Calu3 (cell line): Measurements from ENCODE around the gene HES2. TPM values are rescaled to one million over a fixed set of nuclear protein-coding genes. Genes with fewer than 3 reads are reported as not detected.
A peak's percentile ranks its signal among the peaks of the same experiment; 100 is the strongest.
"Not testable (repeated sequence)": the region's sequence is repeated elsewhere in the genome, so short reads cannot be mapped to it uniquely, and the experiment has no call there.

Source experiments
- BruUV-seq: library from RNA; stranded (reverse); fragments of 400-500 nt; replicated peaks from 2 replicates; lab custom pipeline; 2021; lab: Mats Ljungman, UMichigan
- CTCF ChIA-PET: fragments of 300-600 bp; sonication (Branson Sonifier 250); formaldehyde crosslinking; loops from one replicate; lab custom pipeline; 2022; ENCODE audit warnings: antibody characterized with exemption; lab: Charles Lee
- DNase-seq: peaks from one replicate; pipeline ENCODE4 v3.0.0; 2022
- H3K27ac Mint-ChIP-seq: one replicate; pipeline ENCODE4 v1.8.0; 2022; ENCODE audit warnings: mixed read lengths; ENCODE audit not compliant: unreplicated experiment
- H3K27me3 Mint-ChIP-seq: one replicate; pipeline ENCODE4 v1.8.0; 2022; ENCODE audit warnings: mixed read lengths; ENCODE audit not compliant: unreplicated experiment
- H3K36me3 Mint-ChIP-seq: one replicate; pipeline ENCODE4 v1.8.0; 2022; ENCODE audit warnings: mild to moderate bottlenecking, moderate library complexity, mixed read lengths; ENCODE audit not compliant: insufficient read depth, unreplicated experiment
- H3K4me1 Mint-ChIP-seq: one replicate; pipeline ENCODE4 v1.8.0; 2022; ENCODE audit warnings: mild to moderate bottlenecking, low read depth, mixed read lengths; ENCODE audit not compliant: unreplicated experiment
- H3K4me3 Mint-ChIP-seq: one replicate; pipeline ENCODE4 v1.8.0; 2022; ENCODE audit warnings: mild to moderate bottlenecking, low read depth, moderate library complexity, mixed read lengths; ENCODE audit not compliant: unreplicated experiment
- H3K9me3 Mint-ChIP-seq: one replicate; pipeline ENCODE4 v1.8.0; 2022; ENCODE audit warnings: low read depth, mixed read lengths; ENCODE audit not compliant: unreplicated experiment
- intact Hi-C: fragments of 100-400 bp; cut with micrococcal nuclease; formaldehyde crosslinking; loops from one replicate; pipeline ENCODE4 v1.10.0; 2022; ENCODE audit not compliant: unreplicated experiment
- total RNA-seq: library from RNA; stranded (reverse); gene quantifications from 2 replicates; pipeline ENCODE4 v1.2.3, GENCODE V29; 2022
- TF ChIP-seq, protein P1 (sequence below): fragments of 200-600 bp; IDR thresholded peaks from one replicate; pipeline ENCODE4 v1.8.0; 2022; ENCODE audit warnings: antibody characterized with exemption; ENCODE audit not compliant: unreplicated experiment

The HES2 gene
- total RNA-seq, 1 experiment from 2014 or later, result not detected

- no TSS peak for BruUV-seq
- H3K36me3 Mint-ChIP-seq, result peaks cover 27% of the 10 kb centered on the region
- H3K4me1 Mint-ChIP-seq, result no peaks in the 10 kb centered on the region
- CTCF ChIA-PET, result no interaction called here
- no peak overlapping the region for H3K4me3 Mint-ChIP-seq
- H3K9me3 Mint-ChIP-seq, result no peaks in the 10 kb centered on the region
- TF ChIP-seq, protein P1, sequence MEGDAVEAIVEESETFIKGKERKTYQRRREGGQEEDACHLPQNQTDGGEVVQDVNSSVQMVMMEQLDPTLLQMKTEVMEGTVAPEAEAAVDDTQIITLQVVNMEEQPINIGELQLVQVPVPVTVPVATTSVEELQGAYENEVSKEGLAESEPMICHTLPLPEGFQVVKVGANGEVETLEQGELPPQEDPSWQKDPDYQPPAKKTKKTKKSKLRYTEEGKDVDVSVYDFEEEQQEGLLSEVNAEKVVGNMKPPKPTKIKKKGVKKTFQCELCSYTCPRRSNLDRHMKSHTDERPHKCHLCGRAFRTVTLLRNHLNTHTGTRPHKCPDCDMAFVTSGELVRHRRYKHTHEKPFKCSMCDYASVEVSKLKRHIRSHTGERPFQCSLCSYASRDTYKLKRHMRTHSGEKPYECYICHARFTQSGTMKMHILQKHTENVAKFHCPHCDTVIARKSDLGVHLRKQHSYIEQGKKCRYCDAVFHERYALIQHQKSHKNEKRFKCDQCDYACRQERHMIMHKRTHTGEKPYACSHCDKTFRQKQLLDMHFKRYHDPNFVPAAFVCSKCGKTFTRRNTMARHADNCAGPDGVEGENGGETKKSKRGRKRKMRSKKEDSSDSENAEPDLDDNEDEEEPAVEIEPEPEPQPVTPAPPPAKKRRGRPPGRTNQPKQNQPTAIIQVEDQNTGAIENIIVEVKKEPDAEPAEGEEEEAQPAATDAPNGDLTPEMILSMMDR, result no peak
- DNase-seq, result no peak
- H3K27ac Mint-ChIP-seq, result no peak overlapping the region
- intact Hi-C loops, result no loop called here
- H3K27me3 Mint-ChIP-seq, result peaks cover 23% of the 10 kb centered on the region
These were observed 22.7 kb downstream of the HES2 start for GRCh38 chr1:6396998-6397397.

DNA sequence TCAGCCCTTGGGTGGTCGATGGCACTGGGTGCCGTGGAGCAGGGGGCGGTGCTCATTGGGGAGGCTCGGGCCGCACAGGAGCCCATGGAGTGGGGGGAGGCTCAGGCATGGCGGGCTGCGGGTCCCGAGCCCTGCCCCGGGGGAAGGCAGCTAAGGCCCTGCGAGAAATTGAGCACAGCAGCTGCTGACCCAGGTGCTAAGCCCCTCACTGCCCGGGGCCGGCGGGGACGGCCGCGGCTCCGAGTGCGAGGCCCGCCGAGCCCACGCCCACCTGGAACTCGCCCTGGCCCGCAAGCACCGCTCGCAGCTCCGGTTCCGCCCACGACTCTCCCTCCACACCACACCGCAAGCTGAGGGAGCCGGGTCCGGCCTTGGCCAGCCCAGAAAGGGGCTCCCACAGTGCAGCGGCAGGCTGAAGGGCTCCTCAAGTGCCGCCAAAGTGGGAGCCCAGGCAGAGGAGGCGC, 23.9 kb downstream of the HES2 start:
- BruUV-seq, intact Hi-C loops, H3K4me1 Mint-ChIP-seq, DNase-seq, H3K27ac Mint-ChIP-seq, H3K4me3 Mint-ChIP-seq, H3K9me3 Mint-ChIP-seq: not testable (repeated sequence)
- CTCF ChIA-PET, result interaction anchor here (0.5 kb wide), 1 partner anchor 59 kb away, joined by 3 read pairs; no protein-coding TSS in a partner anchor
- peaks cover 23% of the 10 kb centered on the region for H3K36me3 Mint-ChIP-seq
- H3K27me3 Mint-ChIP-seq, result peaks cover 23% of the 10 kb centered on the region

GRCh38 chr1:6395130-6395529, 24.6 kb downstream of the HES2 start:
- Mint-ChIP-seq H3K27me3 (peaks cover 23% of the 10 kb centered on the region), H3K36me3 (peaks cover 23% of the 10 kb centered on the region)
- H3K9me3 Mint-ChIP-seq, DNase-seq, H3K27ac Mint-ChIP-seq, H3K4me1 Mint-ChIP-seq, H3K4me3 Mint-ChIP-seq, BruUV-seq, CTCF ChIA-PET, intact Hi-C loops: not testable (repeated sequence)

DNA sequence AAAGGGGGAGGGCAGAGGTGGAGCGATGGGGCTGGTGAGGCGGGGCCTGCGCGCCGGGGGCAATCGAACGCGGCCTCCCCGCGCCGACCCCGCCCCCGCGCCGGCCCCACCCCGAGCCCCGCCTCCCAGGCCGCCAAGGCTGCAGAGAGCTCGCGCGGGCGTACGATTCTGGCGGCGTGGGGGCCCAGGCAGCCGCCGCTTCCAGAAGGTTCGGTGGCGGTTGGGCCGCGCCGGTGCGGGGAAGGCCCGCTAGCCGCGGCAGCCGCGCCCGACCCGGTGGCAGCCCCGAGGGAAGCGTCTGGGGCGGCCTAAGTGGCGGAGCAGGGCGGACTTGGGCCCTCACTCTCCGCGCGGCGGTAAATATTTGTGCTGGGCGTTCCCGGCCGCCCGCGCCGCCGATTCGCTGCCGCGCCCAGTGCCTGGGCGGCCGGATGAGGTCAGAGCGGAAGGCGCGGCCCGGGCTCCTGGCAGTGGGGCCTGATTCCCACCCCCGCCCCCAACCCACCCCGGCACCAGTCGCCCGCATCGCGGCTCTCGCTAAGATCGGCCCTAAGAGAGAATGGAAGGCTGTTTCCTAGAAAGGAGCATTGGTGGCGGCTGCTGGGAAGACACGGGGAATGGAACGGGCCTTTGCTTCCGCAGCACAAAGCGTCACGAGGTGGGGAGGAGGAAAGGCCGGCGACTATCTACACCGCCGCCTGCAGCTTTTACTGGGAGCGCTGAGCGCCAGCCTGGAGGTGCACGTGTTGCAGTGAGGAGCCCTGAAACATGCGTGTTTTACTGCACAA, 26.1 kb downstream of the HES2 start, which contains the start of gene ACOT7:
TSS of gene ACOT7 (minus strand) at position 368 of the 788 bp plus-strand sequence. CDS start 368 bp downstream, outside the sequence.
- TF ChIP-seq, protein P1, result no peak
- H3K27ac Mint-ChIP-seq, result peak within 1 kb of the TSS; percentile 74
- H3K9me3 Mint-ChIP-seq, result no peaks in the 10 kb centered on the region
- H3K4me1 Mint-ChIP-seq, result no peaks in the 10 kb centered on the region
- peaks cover 23% of the 10 kb centered on the region for H3K36me3 Mint-ChIP-seq
- CTCF ChIA-PET, result interaction anchor here (0.6 to 0.7 kb wide), 3 partner anchors 29 to 142 kb away, joined by 3 to 6 read pairs (median 3); no protein-coding TSS in a partner anchor
- intact Hi-C loops, result no loop called here
- TSS peak; percentile 96 for BruUV-seq
- peaks cover 13% of the 10 kb centered on the region for H3K27me3 Mint-ChIP-seq
- peak; percentile 84 for DNase-seq
- H3K4me3 Mint-ChIP-seq, result peak within 1 kb of the TSS; percentile 73

- Mint-ChIP-seq H3K27ac (no peak overlapping the region), H3K9me3 (no peaks in the 10 kb centered on the region), H3K36me3 (peaks cover 23% of the 10 kb centered on the region), H3K4me3 (peak overlapping the region; percentile 73), H3K4me1 (no peaks in the 10 kb centered on the region), H3K27me3 (peaks cover 6% of the 10 kb centered on the region)
- CTCF ChIA-PET, result interaction anchor here (0.6 kb wide), 2 partner anchors 49 to 86 kb away, joined by 6 read pairs; no protein-coding TSS in a partner anchor
- BruUV-seq, result no TSS peak
- intact Hi-C loops, result no loop called here
- TF ChIP-seq, protein P1, result no peak
- DNase-seq, result no peak
These were observed 26.8 kb downstream of the HES2 start for GRCh38 chr1:6392809-6393399.
